ENCODE measurements around the gene ATRIP. TPM values are rescaled to one million over a fixed set of nuclear protein-coding genes. Genes with fewer than 3 reads are reported as not detected.
A peak's percentile ranks its signal among the peaks of the same experiment; 100 is the strongest.

ATRIP gene
- total and polyA plus RNA-seq, 7 donors: 1.8 to 9.4 (median 5.1) TPM

GRCh38 chr3:48422272-48422671 lies 24.3 kb upstream of the ATRIP start:
- Histone ChIP-seq H3K4me3 (no peak overlapping the region), H3K4me1 (peaks cover 4 to 57% (median 55%) of the 10 kb centered on the region in 4 donors), H3K27ac (peak overlapping the region in 3 of 4 donors; percentile 92 to 96 (median 92)), H3K27me3 (no peaks in the 10 kb centered on the region), H3K36me3 (peaks cover 7 to 52% (median 34%) of the 10 kb centered on the region in 4 donors), H3K9me3 (no peaks in the 10 kb centered on the region)
- DNase-seq: no peak
- TF ChIP-seq CTCF (IDR thresholded peaks at IDR 0.05): no peak
- TF ChIP-seq POLR2A (IDR thresholded peaks at IDR 0.05): no peak
- intact Hi-C loops (cut with DNase I): no loop called here
- WGBS, 2 donors: 70 to 84% methylated on average over 3 of the region's 3 CpGs

GRCh38 chr3:48422681-48423080 lies 23.9 kb upstream of the ATRIP start:
- peaks cover 7 to 48% (median 30%) of the 10 kb centered on the region in 4 donors for H3K36me3 ChIP-seq
- peak overlapping the region in 3 of 4 donors; percentile 92 to 96 (median 92) for H3K27ac ChIP-seq
- H3K4me1 ChIP-seq: peaks cover 4 to 61% (median 59%) of the 10 kb centered on the region in 4 donors
- no peaks in the 10 kb centered on the region for H3K9me3 ChIP-seq
- no peaks in the 10 kb centered on the region for H3K27me3 ChIP-seq
- no peak for DNase-seq
- WGBS, 2 donors: 91% methylated on average over 8 of the region's 8 CpGs
- no peak overlapping the region for H3K4me3 ChIP-seq
- peak in 1 of 4 donors; percentile 40 for TF ChIP-seq POLR2AphosphoS5 (IDR thresholded peaks at IDR 0.05)
- no peak for TF ChIP-seq EP300 (IDR thresholded peaks at IDR 0.05)
- intact Hi-C loops (cut with DNase I): no loop called here

GRCh38 chr3:48423241-48423882 lies 23.2 kb upstream of the ATRIP start:
- Histone ChIP-seq H3K27ac (peak overlapping the region in 3 of 4 donors; percentile 92 to 96 (median 92)), H3K4me3 (no peak overlapping the region), H3K4me1 (peaks cover 2 to 68% (median 66%) of the 10 kb centered on the region in 4 donors), H3K9me3 (no peaks in the 10 kb centered on the region), H3K27me3 (no peaks in the 10 kb centered on the region), H3K36me3 (peaks cover 7 to 41% (median 23%) of the 10 kb centered on the region in 4 donors)
- WGBS, 2 donors: 89 to 91% methylated on average over 25 of the region's 25 CpGs
- intact Hi-C loops (cut with DNase I): no loop called here
- DNase-seq: no peak
- TF ChIP-seq CTCF (IDR thresholded peaks at IDR 0.05) (no peak), EP300 (IDR thresholded peaks at IDR 0.05) (no peak), POLR2A (IDR thresholded peaks at IDR 0.05) (no peak), POLR2AphosphoS5 (IDR thresholded peaks at IDR 0.05) (no peak)

- Histone ChIP-seq H3K27ac (peak overlapping the region; percentile 92 to 96 (median 93)), H3K9me3 (no peaks in the 10 kb centered on the region), H3K4me3 (no peak overlapping the region), H3K4me1 (peaks cover 2 to 72% (median 68%) of the 10 kb centered on the region in 4 donors), H3K36me3 (peaks cover 3 to 34% (median 17%) of the 10 kb centered on the region in 4 donors), H3K27me3 (no peaks in the 10 kb centered on the region)
- TF ChIP-seq POLR2AphosphoS5 (IDR thresholded peaks at IDR 0.05) (no peak), EP300 (IDR thresholded peaks at IDR 0.05) (no peak), POLR2A (IDR thresholded peaks at IDR 0.05) (no peak), CTCF (IDR thresholded peaks at IDR 0.05) (no peak)
- no peak for DNase-seq
- WGBS, 2 donors: 90% methylated on average over 27 of the region's 27 CpGs
- intact Hi-C loops (cut with DNase I): loop anchor here (2.0 kb wide), 1 partner anchor 15 kb away; no protein-coding TSS in a partner anchor
Measured at GRCh38 chr3:48423883-48424695, 22.4 kb upstream of the ATRIP start.

- Histone ChIP-seq H3K4me1 (peaks cover 2 to 81% (median 74%) of the 10 kb centered on the region in 4 donors), H3K27ac (peak overlapping the region; percentile 92 to 96 (median 93)), H3K36me3 (peaks cover 0 to 21% (median 5%) of the 10 kb centered on the region in 4 donors), H3K4me3 (peak overlapping the region in 1 of 4 donors; percentile 18), H3K27me3 (no peaks in the 10 kb centered on the region), H3K9me3 (no peaks in the 10 kb centered on the region)
- intact Hi-C loops (cut with DNase I): loop anchor here (2.0 kb wide), 1 partner anchor 17 kb away; no protein-coding TSS in a partner anchor
- TF ChIP-seq POLR2A (IDR thresholded peaks at IDR 0.05): no peak
- peak in 2 of 4 donors; percentile 19 to 41 for TF ChIP-seq POLR2AphosphoS5 (IDR thresholded peaks at IDR 0.05)
- DNase-seq: peak; percentile 77
- WGBS, 2 donors: 76 to 77% methylated on average over 13 of the region's 13 CpGs
Measured at GRCh38 chr3:48425281-48425812, 21.2 kb upstream of the ATRIP start.

Data from sigmoid colon (tissue), 7 donors.